Activated naive CD4-positive, alpha-beta T cell treated with anti-CD3 and anti-CD28 coated beads, Interleukin-2, amount 50 U/mL, for 24 hours (primary cell): ENCODE data around the gene LINC00305.

Experiments used
- H3K27ac Mint-ChIP-seq: one replicate; pipeline ENCODE4 v1.8.0; 2021; ENCODE audit warnings: mild to moderate bottlenecking, mixed read lengths
- H3K27me3 Mint-ChIP-seq: one replicate; pipeline ENCODE4 v1.8.0; 2021; ENCODE audit warnings: mixed read lengths
- H3K36me3 Mint-ChIP-seq: one replicate; pipeline ENCODE4 v1.8.0; 2021; ENCODE audit warnings: mixed read lengths
- H3K4me1 Mint-ChIP-seq: one replicate; pipeline ENCODE4 v1.8.0; 2021; ENCODE audit warnings: mixed read lengths
- H3K4me3 Mint-ChIP-seq: one replicate; pipeline ENCODE4 v1.8.0; 2021; ENCODE audit warnings: mild to moderate bottlenecking, mixed read lengths
- H3K9me3 Mint-ChIP-seq: one replicate; pipeline ENCODE4 v1.8.0; 2021; ENCODE audit warnings: mixed read lengths

The LINC00305 gene

DNA sequence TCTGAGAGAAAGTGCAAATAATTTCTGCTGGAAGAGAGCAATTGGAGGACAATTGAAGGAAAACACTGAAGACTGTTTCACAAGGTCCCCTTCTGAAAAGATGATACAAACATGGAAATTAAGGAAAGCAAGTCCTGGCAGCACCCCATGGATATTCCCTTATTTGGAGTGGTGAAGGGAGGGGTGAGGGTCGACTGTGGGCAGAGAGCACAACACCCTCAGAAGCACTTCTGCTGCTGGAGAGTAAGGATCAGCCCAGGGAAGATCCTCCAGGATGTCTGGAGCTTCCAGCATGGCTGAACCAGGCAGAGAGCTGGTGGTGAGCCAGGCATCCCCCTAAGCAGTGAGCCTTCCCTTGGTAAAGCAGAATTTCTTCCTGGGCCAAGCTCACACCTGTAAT, 54.7 kb downstream of the LINC00305 start:
- H3K27me3 Mint-ChIP-seq, result peaks cover 10% of the 10 kb centered on the region
- no peak overlapping the region for H3K4me3 Mint-ChIP-seq
- H3K27ac Mint-ChIP-seq, result no peak overlapping the region
- H3K36me3 Mint-ChIP-seq, result no peaks in the 10 kb centered on the region
- no peaks in the 10 kb centered on the region for H3K4me1 Mint-ChIP-seq
- no peaks in the 10 kb centered on the region for H3K9me3 Mint-ChIP-seq

GRCh38 chr18:64091526-64091925, 57.4 kb downstream of the LINC00305 start:
- Mint-ChIP-seq H3K27me3 (peaks cover 10% of the 10 kb centered on the region), H3K27ac (no peak overlapping the region), H3K36me3 (no peaks in the 10 kb centered on the region), H3K4me1 (no peaks in the 10 kb centered on the region), H3K4me3 (no peak overlapping the region), H3K9me3 (no peaks in the 10 kb centered on the region)

- Mint-ChIP-seq H3K9me3 (no peaks in the 10 kb centered on the region), H3K4me1 (no peaks in the 10 kb centered on the region), H3K4me3 (no peak overlapping the region)
Measured at GRCh38 chr18:64090876-64091275, 58.0 kb downstream of the LINC00305 start.

GRCh38 chr18:64083916-64084315, 65.0 kb downstream of the LINC00305 start:
- H3K4me3 Mint-ChIP-seq, result no peak overlapping the region
- no peaks in the 10 kb centered on the region for H3K9me3 Mint-ChIP-seq
- peaks cover 3% of the 10 kb centered on the region for H3K27me3 Mint-ChIP-seq
- no peak overlapping the region for H3K27ac Mint-ChIP-seq
- no peaks in the 10 kb centered on the region for H3K4me1 Mint-ChIP-seq
- H3K36me3 Mint-ChIP-seq, result no peaks in the 10 kb centered on the region

More at GRCh38 chr18:64090876-64091275, 58.0 kb downstream of the LINC00305 start:
- Mint-ChIP-seq H3K27ac (no peak overlapping the region), H3K27me3 (peaks cover 11% of the 10 kb centered on the region), H3K36me3 (no peaks in the 10 kb centered on the region)

- no peaks in the 10 kb centered on the region for H3K4me1 Mint-ChIP-seq
- H3K27ac Mint-ChIP-seq, result no peak overlapping the region
- peaks cover 3% of the 10 kb centered on the region for H3K27me3 Mint-ChIP-seq
- H3K36me3 Mint-ChIP-seq, result no peaks in the 10 kb centered on the region
- no peaks in the 10 kb centered on the region for H3K9me3 Mint-ChIP-seq
- no peak overlapping the region for H3K4me3 Mint-ChIP-seq
Measured at GRCh38 chr18:64082513-64082912, 66.4 kb downstream of the LINC00305 start.

- no peak overlapping the region for H3K27ac Mint-ChIP-seq
- H3K36me3 Mint-ChIP-seq, result no peaks in the 10 kb centered on the region
- H3K9me3 Mint-ChIP-seq, result no peaks in the 10 kb centered on the region
- peaks cover 3% of the 10 kb centered on the region for H3K27me3 Mint-ChIP-seq
- no peak overlapping the region for H3K4me3 Mint-ChIP-seq
- H3K4me1 Mint-ChIP-seq, result no peaks in the 10 kb centered on the region
Measured at GRCh38 chr18:64082054-64082453, 66.8 kb downstream of the LINC00305 start.

- Mint-ChIP-seq H3K4me1 (no peaks in the 10 kb centered on the region), H3K27ac (no peak overlapping the region), H3K9me3 (peaks cover 4% of the 10 kb centered on the region), H3K36me3 (no peaks in the 10 kb centered on the region), H3K27me3 (peaks cover 10% of the 10 kb centered on the region), H3K4me3 (no peak overlapping the region)
Measured at GRCh38 chr18:64073971-64074370, 74.9 kb downstream of the LINC00305 start.

- Mint-ChIP-seq H3K36me3 (no peaks in the 10 kb centered on the region), H3K4me3 (no peak overlapping the region), H3K27ac (no peak overlapping the region), H3K9me3 (no peaks in the 10 kb centered on the region), H3K27me3 (peaks cover 2% of the 10 kb centered on the region), H3K4me1 (no peaks in the 10 kb centered on the region)
Measured at GRCh38 chr18:64055019-64055418, 93.9 kb downstream of the LINC00305 start.

DNA sequence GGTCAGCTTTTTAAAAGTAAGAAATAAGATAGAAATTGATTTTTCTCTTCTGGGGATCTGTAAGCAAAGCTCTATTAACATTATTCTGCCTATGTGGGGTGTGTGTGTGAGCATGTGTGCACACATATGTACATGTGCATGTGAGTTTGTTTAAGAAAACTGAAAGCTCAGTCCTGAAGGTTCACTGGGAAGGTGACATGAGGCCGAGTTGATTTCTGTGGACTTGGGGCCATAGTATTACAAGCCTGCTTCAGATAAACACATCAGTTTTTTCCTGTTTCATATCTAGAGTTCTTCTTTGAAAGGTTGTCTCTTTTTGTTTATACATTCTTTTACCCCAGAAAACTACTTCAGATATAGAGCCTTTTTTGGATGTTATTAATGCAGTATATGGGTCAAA, 95.6 kb downstream of the LINC00305 start:
- H3K9me3 Mint-ChIP-seq, result no peaks in the 10 kb centered on the region
- H3K27ac Mint-ChIP-seq, result no peak overlapping the region
- no peaks in the 10 kb centered on the region for H3K36me3 Mint-ChIP-seq
- peaks cover 3% of the 10 kb centered on the region for H3K27me3 Mint-ChIP-seq
- no peaks in the 10 kb centered on the region for H3K4me1 Mint-ChIP-seq
- H3K4me3 Mint-ChIP-seq, result no peak overlapping the region

DNA sequence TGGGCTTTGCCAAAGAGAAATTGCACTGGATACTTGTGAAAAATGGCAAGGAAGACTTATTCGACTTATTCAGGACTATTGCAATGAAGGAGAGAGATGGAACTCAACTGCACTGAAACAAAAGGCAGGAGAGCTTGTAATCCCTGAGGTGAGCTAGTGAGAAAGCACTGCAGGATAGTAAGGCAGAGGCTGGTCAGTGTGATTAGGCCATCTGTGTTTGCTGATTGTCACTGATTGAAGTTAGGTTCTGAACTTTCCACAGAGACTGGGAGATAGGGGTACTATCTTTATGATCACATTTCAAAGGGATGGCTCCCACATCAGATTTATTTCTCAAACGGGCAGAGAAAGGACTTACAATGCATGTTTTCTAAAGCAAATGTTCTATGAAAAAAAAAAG, 96.1 kb downstream of the LINC00305 start:
- H3K27ac Mint-ChIP-seq, result no peak overlapping the region
- no peaks in the 10 kb centered on the region for H3K9me3 Mint-ChIP-seq
- no peaks in the 10 kb centered on the region for H3K4me1 Mint-ChIP-seq
- H3K27me3 Mint-ChIP-seq, result peaks cover 3% of the 10 kb centered on the region
- H3K4me3 Mint-ChIP-seq, result no peak overlapping the region
- no peaks in the 10 kb centered on the region for H3K36me3 Mint-ChIP-seq

- H3K4me1 Mint-ChIP-seq, result no peaks in the 10 kb centered on the region
- no peaks in the 10 kb centered on the region for H3K9me3 Mint-ChIP-seq
Measured at GRCh38 chr18:64044616-64045015, 104.3 kb downstream of the LINC00305 start.

GRCh38 chr18:64042728-64043358, 106.0 kb downstream of the LINC00305 start:
- H3K27ac Mint-ChIP-seq, result no peak overlapping the region
- peaks cover 2% of the 10 kb centered on the region for H3K27me3 Mint-ChIP-seq
- H3K9me3 Mint-ChIP-seq, result no peaks in the 10 kb centered on the region

More at GRCh38 chr18:64044616-64045015, 104.3 kb downstream of the LINC00305 start:
- Mint-ChIP-seq H3K4me3 (no peak overlapping the region), H3K27ac (no peak overlapping the region), H3K36me3 (no peaks in the 10 kb centered on the region), H3K27me3 (peaks cover 3% of the 10 kb centered on the region)

GRCh38 chr18:64037812-64038414, 111.0 kb downstream of the LINC00305 start:
- H3K27ac Mint-ChIP-seq, result no peak overlapping the region
- H3K4me1 Mint-ChIP-seq, result no peaks in the 10 kb centered on the region
- peaks cover 7% of the 10 kb centered on the region for H3K27me3 Mint-ChIP-seq

More at GRCh38 chr18:64042728-64043358, 106.0 kb downstream of the LINC00305 start:
- Mint-ChIP-seq H3K4me1 (no peaks in the 10 kb centered on the region), H3K36me3 (no peaks in the 10 kb centered on the region), H3K4me3 (no peak overlapping the region)

DNA sequence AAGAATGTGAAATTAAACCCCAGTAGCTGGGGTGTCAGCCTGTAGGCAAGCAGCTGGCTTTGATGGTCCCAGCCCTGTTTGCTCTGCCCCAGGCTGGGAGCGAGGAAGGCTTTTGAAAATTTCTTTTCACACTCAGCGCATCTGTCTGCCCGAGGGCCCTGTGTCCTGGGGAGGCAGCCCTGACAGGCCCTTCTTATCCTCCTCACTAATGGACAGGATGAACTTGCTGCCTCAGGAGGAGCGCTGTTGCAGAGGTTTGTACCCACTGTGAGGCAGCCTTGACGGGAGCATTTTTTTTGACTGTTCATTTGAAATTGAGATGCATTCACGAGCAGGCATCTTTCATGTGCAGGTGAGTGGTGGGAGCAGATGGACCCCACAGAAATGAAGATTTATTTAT, 116.6 kb downstream of the LINC00305 start:
- H3K4me3 Mint-ChIP-seq, result no peak overlapping the region
- H3K9me3 Mint-ChIP-seq, result no peaks in the 10 kb centered on the region
- no peaks in the 10 kb centered on the region for H3K4me1 Mint-ChIP-seq
- H3K27me3 Mint-ChIP-seq, result peaks cover 9% of the 10 kb centered on the region
- no peak overlapping the region for H3K27ac Mint-ChIP-seq
- H3K36me3 Mint-ChIP-seq, result no peaks in the 10 kb centered on the region

More at GRCh38 chr18:64037812-64038414, 111.0 kb downstream of the LINC00305 start:
- no peak overlapping the region for H3K4me3 Mint-ChIP-seq
- no peaks in the 10 kb centered on the region for H3K9me3 Mint-ChIP-seq
- H3K36me3 Mint-ChIP-seq, result no peaks in the 10 kb centered on the region

DNA sequence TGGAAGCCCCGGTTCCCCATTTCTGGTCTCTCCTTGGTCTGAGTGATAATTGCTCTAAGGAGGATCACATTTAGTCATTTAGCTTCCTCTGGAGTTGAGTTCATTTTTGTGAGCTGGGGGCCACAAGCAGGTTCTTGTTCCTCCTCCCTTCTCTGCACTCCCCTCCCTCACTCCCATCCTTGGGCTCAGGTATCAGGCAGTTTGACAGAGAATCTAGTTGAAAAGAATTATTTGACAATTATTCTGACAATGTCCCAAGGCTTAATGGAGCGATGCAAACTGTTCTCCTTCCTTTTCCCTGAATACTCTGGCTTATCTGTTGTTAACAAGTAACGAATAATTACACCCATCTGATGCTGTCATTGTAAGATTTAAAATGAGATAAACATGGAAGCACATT, 117.5 kb downstream of the LINC00305 start:
- H3K27ac Mint-ChIP-seq, result no peak overlapping the region
- H3K36me3 Mint-ChIP-seq, result no peaks in the 10 kb centered on the region
- peaks cover 9% of the 10 kb centered on the region for H3K27me3 Mint-ChIP-seq
- H3K4me3 Mint-ChIP-seq, result no peak overlapping the region
- H3K9me3 Mint-ChIP-seq, result no peaks in the 10 kb centered on the region
- H3K4me1 Mint-ChIP-seq, result no peaks in the 10 kb centered on the region
